ENCODE data around the gene ATXN7L1. TPM values are rescaled to one million over a fixed set of nuclear protein-coding genes. Genes with fewer than 3 reads are reported as not detected.

Gene ATXN7L1
- total and polyA plus RNA-seq, 2 donors (not counting 1 experiment from before 2014, with no cell fraction given) = 7.1 to 40.6 TPM

DNA sequence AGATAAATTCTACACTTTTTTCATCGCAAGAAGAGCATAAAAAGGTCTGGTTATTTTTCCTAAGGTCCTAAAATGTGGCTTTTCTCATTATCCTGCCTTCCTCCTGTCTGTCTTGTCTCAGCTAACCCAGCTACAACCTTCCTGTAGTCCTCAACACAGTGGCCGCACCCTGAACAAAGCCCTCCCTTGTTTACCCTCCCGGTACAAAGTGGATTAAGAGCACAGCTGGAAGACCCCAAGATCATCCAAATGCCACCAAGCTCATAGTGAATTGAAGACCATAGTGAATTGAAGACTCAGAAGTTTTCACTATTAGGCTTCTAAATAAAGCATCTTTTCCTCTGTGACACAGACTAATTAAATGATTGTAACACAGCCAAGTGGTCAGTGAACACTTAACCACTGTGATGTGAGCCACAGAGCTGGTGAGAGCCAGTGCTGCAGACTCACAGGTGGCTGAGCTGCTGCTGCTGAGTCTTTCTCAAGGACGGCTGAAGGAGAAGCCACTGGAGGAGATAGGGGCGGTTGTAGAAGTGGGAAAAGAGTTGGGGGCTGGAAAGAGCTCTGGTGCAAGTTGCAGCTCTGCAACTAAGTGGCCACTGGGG lies 123.6 kb downstream of the ATXN7L1 start:
- Histone ChIP-seq H3K79me2 (ENCODE audit: control insufficient read depth, insufficient read depth, low read length) (no peaks in the 10 kb centered on the region), H3K27me3 (replicated peaks in 1 of 4; ENCODE audit: control extremely low read depth in 1 of 4, control insufficient read depth in 3 of 4, insufficient read depth in 4 of 4, low read length in 3 of 4) (no peaks in the 10 kb centered on the region), H4K20me1 (ENCODE audit: control insufficient read depth, insufficient read depth, low read length, poor library complexity, severe bottlenecking) (no peaks in the 10 kb centered on the region), H3K27ac (ENCODE audit: low read length in 2 of 2) (no peak overlapping the region), H3K9ac (ENCODE audit: low read length) (no peak overlapping the region), H2AFZ (ENCODE audit: insufficient read depth, low read depth, low read length, poor library complexity, severe bottlenecking) (no peak overlapping the region), H3K4me2 (replicated peaks; ENCODE audit: low read depth, low read length, poor library complexity, severe bottlenecking) (no peak overlapping the region), H3K4me1 (ENCODE audit: control insufficient read depth in 2 of 2, insufficient read depth in 2 of 2, low read length in 2 of 2) (no peaks in the 10 kb centered on the region), H3K36me3 (replicated peaks in 1 of 2; ENCODE audit: control extremely low read depth in 1 of 2, control insufficient read depth in 1 of 2, extremely low read depth in 1 of 2, insufficient read depth in 2 of 2, low read length in 1 of 2) (no peaks in the 10 kb centered on the region), H3K9me3 (ENCODE audit: control extremely low read depth in 1 of 3, control insufficient read depth in 2 of 3, insufficient read depth in 1 of 3, low read length in 2 of 3) (no peaks in the 10 kb centered on the region), H3K4me3 (ENCODE audit: control extremely low read depth in 1 of 5, extremely low read depth in 1 of 5, insufficient read depth in 1 of 5, low read depth in 2 of 5, low read length in 4 of 5) (no peak overlapping the region)
- ATAC-seq (ENCODE audit: low read depth) (no peak), DNase-seq (no peak)
- ChIA-PET POLR2A (no interaction called here), CTCF (interaction anchor here (1.3 to 2.5 kb wide), 4 partner anchors 10 to 99 kb away, joined by 3 to 28 read pairs (median 4); no protein-coding TSS in a partner anchor)
- 96% methylated on average over 3 of the region's 5 CpGs for WGBS (ENCODE audit: insufficient coverage)
- no peak overlapping the region for H3K27ac Mint-ChIP-seq
- no peaks in the 10 kb centered on the region for H3K4me1 Mint-ChIP-seq
- H3K4me3 Mint-ChIP-seq = no peak overlapping the region
- intact Hi-C loops (cut with micrococcal nuclease) = no loop called here
- TF ChIP-seq EZH2 (IDR thresholded peaks at IDR 0.05; ENCODE audit: borderline replicate concordance, insufficient read depth, low read depth, low read length, poor library complexity, severe bottlenecking) = no peak
- TF ChIP-seq, protein P1, sequence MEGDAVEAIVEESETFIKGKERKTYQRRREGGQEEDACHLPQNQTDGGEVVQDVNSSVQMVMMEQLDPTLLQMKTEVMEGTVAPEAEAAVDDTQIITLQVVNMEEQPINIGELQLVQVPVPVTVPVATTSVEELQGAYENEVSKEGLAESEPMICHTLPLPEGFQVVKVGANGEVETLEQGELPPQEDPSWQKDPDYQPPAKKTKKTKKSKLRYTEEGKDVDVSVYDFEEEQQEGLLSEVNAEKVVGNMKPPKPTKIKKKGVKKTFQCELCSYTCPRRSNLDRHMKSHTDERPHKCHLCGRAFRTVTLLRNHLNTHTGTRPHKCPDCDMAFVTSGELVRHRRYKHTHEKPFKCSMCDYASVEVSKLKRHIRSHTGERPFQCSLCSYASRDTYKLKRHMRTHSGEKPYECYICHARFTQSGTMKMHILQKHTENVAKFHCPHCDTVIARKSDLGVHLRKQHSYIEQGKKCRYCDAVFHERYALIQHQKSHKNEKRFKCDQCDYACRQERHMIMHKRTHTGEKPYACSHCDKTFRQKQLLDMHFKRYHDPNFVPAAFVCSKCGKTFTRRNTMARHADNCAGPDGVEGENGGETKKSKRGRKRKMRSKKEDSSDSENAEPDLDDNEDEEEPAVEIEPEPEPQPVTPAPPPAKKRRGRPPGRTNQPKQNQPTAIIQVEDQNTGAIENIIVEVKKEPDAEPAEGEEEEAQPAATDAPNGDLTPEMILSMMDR (IDR thresholded peaks at IDR 0.05) = no peak
- H3K9me3 Mint-ChIP-seq (ENCODE audit: insufficient read depth) = no peaks in the 10 kb centered on the region
- H3K27me3 Mint-ChIP-seq = no peaks in the 10 kb centered on the region

DNA sequence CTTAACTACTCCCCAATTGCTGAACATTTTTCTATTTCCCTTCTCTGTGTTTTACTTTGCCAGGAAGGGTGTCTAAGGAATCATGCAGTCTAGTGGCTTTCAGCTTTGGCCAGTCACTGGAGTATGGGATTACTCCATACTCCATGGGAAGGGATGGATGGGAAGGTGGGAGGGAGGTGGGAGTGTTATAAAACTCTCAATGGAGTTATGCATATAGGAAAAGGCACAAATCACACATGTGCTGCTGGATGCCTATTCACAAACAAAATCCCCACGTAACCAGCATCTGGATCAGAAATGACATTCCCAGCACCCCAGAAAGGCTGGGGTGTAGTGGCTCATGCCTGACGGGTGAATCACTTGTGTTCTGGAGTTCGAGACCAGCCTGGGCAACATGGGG lies 125.3 kb downstream of the ATXN7L1 start:
- no peaks in the 10 kb centered on the region for H4K20me1 ChIP-seq (ENCODE audit: control insufficient read depth, insufficient read depth, low read length, poor library complexity, severe bottlenecking)
- no peaks in the 10 kb centered on the region for H3K9me3 Mint-ChIP-seq (ENCODE audit: insufficient read depth)
- no peaks in the 10 kb centered on the region for H3K4me1 Mint-ChIP-seq
- intact Hi-C loops (cut with micrococcal nuclease) = no loop called here
- H3K9ac ChIP-seq (ENCODE audit: low read length) = no peak overlapping the region
- no peaks in the 10 kb centered on the region for H3K4me1 ChIP-seq (ENCODE audit: control insufficient read depth in 2 of 2, insufficient read depth in 2 of 2, low read length in 2 of 2)
- DNase-seq (no peak), ATAC-seq (ENCODE audit: low read depth) (no peak)
- H3K9me3 ChIP-seq (ENCODE audit: control extremely low read depth in 1 of 3, control insufficient read depth in 2 of 3, insufficient read depth in 1 of 3, low read length in 2 of 3) = no peaks in the 10 kb centered on the region
- no peak overlapping the region for H3K4me3 Mint-ChIP-seq
- H3K36me3 ChIP-seq (replicated peaks in 1 of 2; ENCODE audit: control extremely low read depth in 1 of 2, control insufficient read depth in 1 of 2, extremely low read depth in 1 of 2, insufficient read depth in 2 of 2, low read length in 1 of 2) = no peaks in the 10 kb centered on the region
- H3K4me2 ChIP-seq (replicated peaks; ENCODE audit: low read depth, low read length, poor library complexity, severe bottlenecking) = no peak overlapping the region
- no peak overlapping the region for H3K27ac Mint-ChIP-seq
- no peaks in the 10 kb centered on the region for H3K27me3 Mint-ChIP-seq
- no CpG with 5 or more reads among the region's 3 CpGs for WGBS (ENCODE audit: insufficient coverage)
- H3K27ac ChIP-seq (ENCODE audit: low read length in 2 of 2) = no peak overlapping the region
- no peak for TF ChIP-seq EZH2 (IDR thresholded peaks at IDR 0.05; ENCODE audit: borderline replicate concordance, insufficient read depth, low read depth, low read length, poor library complexity, severe bottlenecking)
- TF ChIP-seq, protein P1 (IDR thresholded peaks at IDR 0.05) = no peak
- POLR2A ChIA-PET = no interaction called here
- H2AFZ ChIP-seq (ENCODE audit: insufficient read depth, low read depth, low read length, poor library complexity, severe bottlenecking) = no peak overlapping the region
- H3K79me2 ChIP-seq (ENCODE audit: control insufficient read depth, insufficient read depth, low read length) = no peaks in the 10 kb centered on the region
- CTCF ChIA-PET = interaction anchor here (1.0 to 2.5 kb wide), 3 partner anchors 10 to 98 kb away, joined by 3 to 28 read pairs (median 4); no protein-coding TSS in a partner anchor
- no peak overlapping the region for H3K4me3 ChIP-seq (ENCODE audit: control extremely low read depth in 1 of 5, extremely low read depth in 1 of 5, insufficient read depth in 1 of 5, low read depth in 2 of 5, low read length in 4 of 5)
- H3K27me3 ChIP-seq (replicated peaks in 1 of 4; ENCODE audit: control extremely low read depth in 1 of 4, control insufficient read depth in 3 of 4, insufficient read depth in 4 of 4, low read length in 3 of 4) = no peaks in the 10 kb centered on the region
